GM20431 (cell line): ENCODE data around the gene ATG9B.

ENCODE experiments used
- in situ Hi-C: fragments of 300-500 bp; cut with MseI, MboI; formaldehyde crosslinking; loops from one replicate; pipeline ENCODE4 v1.15.0; 2020; ENCODE audit warnings: low sequenced_read_pairs; ENCODE audit not compliant: unreplicated experiment

Gene ATG9B

GRCh38 chr7:151024435-151025056 lies at the start of gene ATG9B:
ATG9B (minus strand) TSS chr7:151024494; CDS start chr7:151024423, 71 bp downstream.
- in situ Hi-C loops: no loop called here

GRCh38 chr7:151073990-151074389 lies 49.7 kb upstream of the ATG9B start:
- in situ Hi-C loops: no loop called here

GRCh38 chr7:151071032-151071866 lies 47.0 kb upstream of the ATG9B start:
- in situ Hi-C loops: no loop called here

- in situ Hi-C loops: no loop called here
Measured at GRCh38 chr7:151070574-151070960, 46.3 kb upstream of the ATG9B start.

GRCh38 chr7:151069841-151070573 lies 45.7 kb upstream of the ATG9B start:
- in situ Hi-C loops: no loop called here

- in situ Hi-C loops: no loop called here
Measured at GRCh38 chr7:151068069-151068773, 43.9 kb upstream of the ATG9B start.

- in situ Hi-C loops: no loop called here
Measured at GRCh38 chr7:151066273-151066974, 42.1 kb upstream of the ATG9B start.

GRCh38 chr7:151065516-151065915 lies 41.2 kb upstream of the ATG9B start:
- in situ Hi-C loops: no loop called here

GRCh38 chr7:151064993-151065392 lies 40.7 kb upstream of the ATG9B start:
- in situ Hi-C loops: no loop called here

- in situ Hi-C loops: no loop called here
Measured at GRCh38 chr7:151064454-151064853, 40.2 kb upstream of the ATG9B start.

- in situ Hi-C loops: no loop called here
Measured at GRCh38 chr7:151063212-151063561, 38.9 kb upstream of the ATG9B start.

GRCh38 chr7:151062399-151063211 lies 38.3 kb upstream of the ATG9B start:
- in situ Hi-C loops: no loop called here

- in situ Hi-C loops: no loop called here
Measured at GRCh38 chr7:151062111-151062398, 37.8 kb upstream of the ATG9B start.

GRCh38 chr7:151061213-151062110 lies 37.2 kb upstream of the ATG9B start:
- in situ Hi-C loops: no loop called here

GRCh38 chr7:151060416-151061212 lies 36.3 kb upstream of the ATG9B start:
- in situ Hi-C loops: no loop called here

- in situ Hi-C loops: no loop called here
Measured at GRCh38 chr7:151060113-151060415, 35.8 kb upstream of the ATG9B start.

- in situ Hi-C loops: no loop called here
Measured at GRCh38 chr7:151059367-151060112, 35.2 kb upstream of the ATG9B start, which contains the start of gene SLC4A2. SLC4A2 (plus strand) TSS chr7:151059589; CDS start chr7:151061988, 2,399 bp downstream.
